GM12801 (cell line): ENCODE measurements around the gene TIMP3.

Experiments
- TF ChIP-seq, protein P1 (sequence below): IDR thresholded peaks from one replicate; pipeline ENCODE4 v1.5.1; 2011; ENCODE audit warnings: control low read depth; ENCODE audit not compliant: insufficient read length; ENCODE audit errors: extremely low read depth

TIMP3 gene

DNA sequence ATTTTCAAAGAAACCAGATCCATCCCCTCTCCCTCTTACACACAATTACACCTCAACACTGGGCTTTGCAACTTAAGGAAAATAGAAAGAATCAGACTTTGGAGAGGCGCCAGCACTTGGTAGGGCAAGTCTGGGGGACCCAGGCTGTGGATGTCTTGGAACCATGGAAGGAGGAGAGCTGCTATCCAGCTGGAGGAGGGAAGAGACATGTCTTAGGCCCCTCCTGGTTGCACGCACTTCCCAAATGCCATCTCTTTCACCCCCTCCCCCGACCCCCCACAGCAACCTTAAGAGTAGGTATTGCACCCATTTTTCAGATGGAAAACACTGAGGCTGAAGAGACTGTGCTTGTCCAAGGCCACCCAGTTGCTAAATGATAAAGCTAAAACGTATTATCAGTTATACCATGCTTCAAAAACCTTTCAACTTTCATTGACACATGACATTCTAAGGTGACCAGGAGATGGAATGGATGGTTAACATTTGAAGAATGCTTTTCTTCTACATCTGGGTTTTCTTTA is 3.9 kb downstream of the TIMP3 start:
- TF ChIP-seq, protein P1, sequence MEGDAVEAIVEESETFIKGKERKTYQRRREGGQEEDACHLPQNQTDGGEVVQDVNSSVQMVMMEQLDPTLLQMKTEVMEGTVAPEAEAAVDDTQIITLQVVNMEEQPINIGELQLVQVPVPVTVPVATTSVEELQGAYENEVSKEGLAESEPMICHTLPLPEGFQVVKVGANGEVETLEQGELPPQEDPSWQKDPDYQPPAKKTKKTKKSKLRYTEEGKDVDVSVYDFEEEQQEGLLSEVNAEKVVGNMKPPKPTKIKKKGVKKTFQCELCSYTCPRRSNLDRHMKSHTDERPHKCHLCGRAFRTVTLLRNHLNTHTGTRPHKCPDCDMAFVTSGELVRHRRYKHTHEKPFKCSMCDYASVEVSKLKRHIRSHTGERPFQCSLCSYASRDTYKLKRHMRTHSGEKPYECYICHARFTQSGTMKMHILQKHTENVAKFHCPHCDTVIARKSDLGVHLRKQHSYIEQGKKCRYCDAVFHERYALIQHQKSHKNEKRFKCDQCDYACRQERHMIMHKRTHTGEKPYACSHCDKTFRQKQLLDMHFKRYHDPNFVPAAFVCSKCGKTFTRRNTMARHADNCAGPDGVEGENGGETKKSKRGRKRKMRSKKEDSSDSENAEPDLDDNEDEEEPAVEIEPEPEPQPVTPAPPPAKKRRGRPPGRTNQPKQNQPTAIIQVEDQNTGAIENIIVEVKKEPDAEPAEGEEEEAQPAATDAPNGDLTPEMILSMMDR, result no peak

DNA sequence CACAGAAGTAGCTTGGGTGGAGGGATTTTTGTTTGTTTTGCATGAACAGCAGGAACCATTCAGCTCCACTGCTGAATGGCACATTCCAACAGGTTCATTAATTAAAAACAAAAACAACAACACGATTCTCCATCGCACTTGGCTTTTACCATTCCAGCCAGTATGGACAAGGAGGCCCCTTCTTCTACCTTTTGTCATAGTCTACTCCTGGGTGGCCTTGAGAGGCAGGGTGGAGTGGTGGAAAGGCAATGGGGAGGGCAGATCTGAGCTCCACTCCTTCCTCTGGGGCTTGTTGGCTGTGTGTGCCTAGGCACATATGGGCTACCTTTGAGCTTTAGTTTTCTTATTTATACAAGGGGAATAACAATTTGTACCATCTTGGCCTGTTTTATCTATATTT is 4.8 kb downstream of the TIMP3 start:
- TF ChIP-seq, protein P1, result no peak

DNA sequence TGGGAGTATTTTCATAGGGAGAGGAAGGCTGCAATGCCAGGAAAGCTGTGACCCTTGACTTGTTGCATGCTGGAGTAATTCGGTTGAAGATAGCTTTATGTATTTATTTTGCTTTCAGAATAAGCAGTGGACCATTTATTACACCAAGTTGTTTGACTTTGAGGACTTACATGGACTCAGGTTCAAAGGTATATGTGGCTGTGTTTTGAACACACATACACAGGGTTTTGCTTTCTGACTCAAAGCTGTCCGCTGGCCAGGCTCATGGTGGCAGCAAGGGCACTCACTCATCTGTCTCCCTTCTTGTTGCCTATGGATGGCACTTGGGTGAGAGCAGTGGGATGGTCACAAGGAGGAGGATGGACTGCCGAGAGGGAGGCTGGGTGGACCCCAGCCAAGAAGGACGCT is 6.5 kb downstream of the TIMP3 start:
- TF ChIP-seq, protein P1, result no peak

DNA sequence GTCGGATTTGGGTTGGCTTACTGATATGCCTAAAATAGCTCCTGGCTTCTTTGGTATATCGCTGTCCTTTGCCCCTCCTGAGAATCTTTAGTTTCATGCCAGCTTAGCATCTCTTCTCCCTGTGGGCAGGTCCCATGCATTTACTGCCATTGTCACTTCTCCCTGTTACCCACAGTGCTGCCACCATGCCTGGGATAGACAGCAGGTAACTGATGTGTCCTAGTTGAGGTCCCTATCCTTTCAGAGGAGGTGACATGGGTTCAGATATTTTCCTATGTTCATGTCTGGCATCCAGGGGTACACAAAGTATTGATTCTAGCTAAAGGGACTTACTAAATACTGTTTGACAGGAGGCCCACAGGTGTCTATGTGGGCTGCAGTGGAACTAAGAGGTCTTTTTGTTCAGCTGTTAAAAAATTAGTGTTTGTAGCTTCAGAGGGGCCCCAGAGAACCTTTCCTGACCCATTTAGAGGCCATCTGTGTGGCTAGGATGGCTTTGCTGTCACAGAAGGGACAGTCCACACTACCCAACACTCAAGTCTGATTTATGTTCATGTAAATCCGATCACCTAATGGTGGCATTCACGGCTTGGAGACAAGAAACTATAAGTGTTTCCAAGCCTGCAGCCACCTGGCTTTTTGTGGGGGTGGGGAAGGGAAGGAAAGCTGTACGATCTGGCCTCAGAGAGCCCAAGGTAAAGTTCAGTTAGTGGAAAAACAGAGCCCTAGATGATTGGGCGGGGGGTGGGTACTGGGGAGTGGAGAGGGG is 8.5 kb downstream of the TIMP3 start:
- TF ChIP-seq, protein P1, result no peak

- TF ChIP-seq, protein P1, result no peak
These were observed 9.1 kb downstream of the TIMP3 start for GRCh38 chr22:32810555-32811133.

DNA sequence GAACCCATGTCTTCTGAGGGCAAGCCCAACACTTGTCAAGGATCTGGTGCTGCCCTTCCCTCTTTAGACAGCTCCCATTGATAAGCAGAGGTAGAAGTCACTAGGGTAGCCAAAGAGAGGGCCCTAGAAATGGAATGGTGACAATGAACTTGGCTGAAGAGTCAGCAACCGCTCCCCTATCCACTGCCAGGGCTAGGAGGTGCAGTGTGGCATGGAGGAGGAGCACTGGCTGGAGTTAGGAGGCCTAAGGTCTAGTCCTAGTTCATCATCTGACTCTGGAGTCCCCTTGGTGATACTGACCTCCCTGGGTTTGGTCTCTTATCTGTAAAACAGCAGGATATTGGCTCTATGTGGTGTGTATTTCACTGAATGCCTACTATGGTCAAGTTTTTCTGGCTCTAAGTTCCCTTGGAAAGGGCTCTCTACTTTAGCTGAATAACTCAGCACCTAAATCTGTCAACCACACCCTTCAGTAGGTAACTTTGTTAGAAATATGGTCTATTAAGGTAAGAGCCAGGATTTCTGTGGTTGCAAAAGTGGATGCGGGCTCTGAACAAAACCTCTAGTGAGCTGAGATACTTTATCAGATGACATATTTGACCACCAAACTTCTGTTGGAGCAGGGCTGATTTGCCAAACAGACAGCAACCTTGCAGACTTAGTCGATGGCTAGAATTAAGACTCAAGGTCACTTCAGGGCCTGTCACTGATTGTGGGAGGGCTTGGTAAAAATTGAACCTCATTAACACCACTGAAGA is 10.5 kb downstream of the TIMP3 start:
- TF ChIP-seq, protein P1, result no peak

DNA sequence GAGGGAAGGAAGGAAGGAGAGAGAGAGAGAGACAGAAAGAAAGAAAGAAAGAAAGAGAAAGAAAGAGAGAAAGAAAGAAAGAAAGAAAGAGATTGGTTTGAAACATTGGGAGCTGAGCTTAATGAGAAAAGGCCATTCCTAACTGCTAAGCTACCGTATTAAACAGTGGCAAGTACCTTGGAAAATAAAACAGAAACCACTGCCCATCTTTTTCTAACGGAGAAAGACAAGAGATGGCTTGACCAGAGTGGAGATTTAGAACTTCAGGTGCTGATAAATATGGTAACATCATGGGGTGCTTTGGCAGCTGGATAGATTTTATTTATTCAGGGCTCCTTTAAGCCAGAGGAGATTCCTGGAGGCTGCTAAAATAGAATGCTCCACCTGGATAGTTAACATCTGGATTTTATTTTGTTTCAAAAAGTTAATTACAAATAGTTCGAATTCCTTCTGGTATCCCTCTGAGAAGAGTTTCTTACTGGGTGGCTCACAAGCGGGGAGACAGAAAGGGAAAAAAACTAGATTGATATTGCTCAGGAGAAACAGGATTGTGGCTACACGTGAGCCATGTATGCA is 12.9 kb downstream of the TIMP3 start:
- TF ChIP-seq, protein P1, result no peak
